Renal cortex interstitium (tissue), 11 donors: Measurements from ENCODE around the gene SPRYD3. TPM values are rescaled to one million over a fixed set of nuclear protein-coding genes. Genes with fewer than 3 reads are reported as not detected.

ENCODE experiments used
- DNase-seq, 11 donors: peaks; one replicate each; pipeline ENCODE4 v3.0.0-alpha.2; 2013; ENCODE audit warnings: low read depth in 9 of 11, low spot score in 4 of 11; ENCODE audit errors: extremely low read depth in 1 of 11
- polyA plus RNA-seq, 3 donors: library from polyadenylated mRNA; unstranded; fragments of 120-200 nt; gene quantifications; one replicate each; pipeline ENCODE4 v1.2.1, GENCODE V29; 2013; ENCODE audit not compliant: insufficient read length in 3 of 3

The SPRYD3 gene
- polyA plus RNA-seq, 3 donors, result 15.1 to 20.2 (median 17.1) TPM

GRCh38 chr12:53094394-53094787 is 15.2 kb upstream of the SPRYD3 start:
- DNase-seq, result no peak

GRCh38 chr12:53093777-53094393 is 14.7 kb upstream of the SPRYD3 start:
- DNase-seq, result no peak

- DNase-seq, result no peak
These were observed 12.6 kb upstream of the SPRYD3 start for GRCh38 chr12:53091756-53092155.

GRCh38 chr12:53090554-53090953 is 11.4 kb upstream of the SPRYD3 start:
- no peak for DNase-seq

GRCh38 chr12:53090105-53090504 is 10.9 kb upstream of the SPRYD3 start:
- DNase-seq, result no peak

GRCh38 chr12:53086361-53086760 is 7.2 kb upstream of the SPRYD3 start:
- DNase-seq, result no peak

GRCh38 chr12:53082637-53083175 is 3.5 kb upstream of the SPRYD3 start:
- DNase-seq, result no peak

GRCh38 chr12:53078425-53079225 is 565 bp downstream of the SPRYD3 start:
- no peak for DNase-seq

GRCh38 chr12:53077030-53077429 is 2.2 kb downstream of the SPRYD3 start:
- DNase-seq, result no peak

- DNase-seq, result no peak
These were observed 2.7 kb downstream of the SPRYD3 start for GRCh38 chr12:53076461-53076860.

GRCh38 chr12:53074999-53075370 is 4.2 kb downstream of the SPRYD3 start:
- DNase-seq, result no peak

- no peak for DNase-seq
These were observed 4.7 kb downstream of the SPRYD3 start for GRCh38 chr12:53074283-53074998.

- no peak for DNase-seq
These were observed 5.3 kb downstream of the SPRYD3 start for GRCh38 chr12:53073881-53074280.

- no peak for DNase-seq
These were observed 7.3 kb downstream of the SPRYD3 start for GRCh38 chr12:53071591-53072551.

GRCh38 chr12:53070877-53071492 is 8.2 kb downstream of the SPRYD3 start:
- DNase-seq, result no peak

GRCh38 chr12:53069621-53070410 is 9.4 kb downstream of the SPRYD3 start:
- no peak for DNase-seq

- DNase-seq, result no peak
These were observed 10.2 kb downstream of the SPRYD3 start for GRCh38 chr12:53068811-53069585.
